Measurements from ENCODE around the gene INVS.

DNA sequence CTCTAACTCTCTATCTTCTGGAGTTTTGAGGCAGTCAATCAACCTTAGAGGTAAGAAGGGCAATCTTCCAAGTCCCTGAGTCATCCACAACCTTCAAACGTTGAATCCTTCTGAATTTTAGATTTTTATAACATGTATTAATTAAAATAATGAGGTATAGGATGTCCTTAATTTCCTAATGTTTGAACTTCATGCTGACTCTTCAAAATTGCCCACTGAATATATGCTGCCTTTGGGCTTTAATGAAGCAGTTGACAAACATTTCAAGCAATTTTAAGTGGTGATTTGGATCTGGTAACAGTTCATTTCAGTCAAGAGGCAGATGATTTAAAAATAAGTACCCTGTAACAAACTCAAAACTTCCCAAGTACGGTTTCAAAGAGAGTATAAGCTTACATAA, 26.2 kb upstream of the INVS start:
- TF ChIP-seq, protein P1, sequence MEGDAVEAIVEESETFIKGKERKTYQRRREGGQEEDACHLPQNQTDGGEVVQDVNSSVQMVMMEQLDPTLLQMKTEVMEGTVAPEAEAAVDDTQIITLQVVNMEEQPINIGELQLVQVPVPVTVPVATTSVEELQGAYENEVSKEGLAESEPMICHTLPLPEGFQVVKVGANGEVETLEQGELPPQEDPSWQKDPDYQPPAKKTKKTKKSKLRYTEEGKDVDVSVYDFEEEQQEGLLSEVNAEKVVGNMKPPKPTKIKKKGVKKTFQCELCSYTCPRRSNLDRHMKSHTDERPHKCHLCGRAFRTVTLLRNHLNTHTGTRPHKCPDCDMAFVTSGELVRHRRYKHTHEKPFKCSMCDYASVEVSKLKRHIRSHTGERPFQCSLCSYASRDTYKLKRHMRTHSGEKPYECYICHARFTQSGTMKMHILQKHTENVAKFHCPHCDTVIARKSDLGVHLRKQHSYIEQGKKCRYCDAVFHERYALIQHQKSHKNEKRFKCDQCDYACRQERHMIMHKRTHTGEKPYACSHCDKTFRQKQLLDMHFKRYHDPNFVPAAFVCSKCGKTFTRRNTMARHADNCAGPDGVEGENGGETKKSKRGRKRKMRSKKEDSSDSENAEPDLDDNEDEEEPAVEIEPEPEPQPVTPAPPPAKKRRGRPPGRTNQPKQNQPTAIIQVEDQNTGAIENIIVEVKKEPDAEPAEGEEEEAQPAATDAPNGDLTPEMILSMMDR (conservative IDR thresholded peaks at IDR 0.05; ENCODE audit: low read depth, low read length): no peak
- TF ChIP-seq POLR2A (IDR thresholded peaks at IDR 0.05; ENCODE audit: low read depth, low read length) (no peak), FOS (IDR thresholded peaks at IDR 0.05; ENCODE audit: low read depth, low read length) (no peak), MAZ (IDR thresholded peaks at IDR 0.05; ENCODE audit: borderline replicate concordance, low read depth, low read length) (no peak), BHLHE40 (IDR thresholded peaks at IDR 0.05; ENCODE audit: low read depth, low read length) (no peak), RFX5 (IDR thresholded peaks at IDR 0.05; ENCODE audit: low read depth, low read length) (no peak), RAD21 (IDR thresholded peaks at IDR 0.05; ENCODE audit: low read length) (no peak), NFE2L2 (IDR thresholded peaks at IDR 0.05; ENCODE audit: low read depth, low read length) (no peak), CEBPB (IDR thresholded peaks at IDR 0.05; ENCODE audit: low read depth, low read length) (no peak), CHD1 (IDR thresholded peaks at IDR 0.05; ENCODE audit: low read depth, low read length) (no peak), USF2 (IDR thresholded peaks at IDR 0.05; ENCODE audit: low read depth, low read length) (no peak), MXI1 (IDR thresholded peaks at IDR 0.05; ENCODE audit: borderline replicate concordance, low read depth, low read length) (no peak), SMC3 (IDR thresholded peaks at IDR 0.05; ENCODE audit: low read depth, low read length) (no peak)
